ENCODE results near the gene TH.

TH gene

DNA sequence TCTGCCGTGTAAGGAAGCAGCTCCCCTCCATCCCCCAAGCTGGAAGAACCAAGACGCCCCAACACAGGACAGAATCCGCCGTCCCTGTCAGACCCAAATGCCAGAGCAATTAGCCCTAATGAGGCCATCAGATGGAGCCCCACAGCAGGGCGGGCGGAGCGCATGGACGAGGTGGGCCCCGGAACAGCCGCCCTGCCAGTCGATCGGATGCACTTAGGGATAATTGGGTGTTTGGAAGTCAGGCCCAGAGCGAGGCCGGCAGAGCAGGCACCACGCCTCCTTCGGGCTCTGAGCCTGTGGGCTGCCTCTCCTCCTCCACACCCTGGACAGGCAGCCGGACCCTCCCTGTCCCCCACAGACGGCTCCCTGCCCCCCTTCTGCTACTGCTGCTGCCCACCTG lies 5.5 kb upstream of the TH start:
- DNase-seq, result no peak

DNA sequence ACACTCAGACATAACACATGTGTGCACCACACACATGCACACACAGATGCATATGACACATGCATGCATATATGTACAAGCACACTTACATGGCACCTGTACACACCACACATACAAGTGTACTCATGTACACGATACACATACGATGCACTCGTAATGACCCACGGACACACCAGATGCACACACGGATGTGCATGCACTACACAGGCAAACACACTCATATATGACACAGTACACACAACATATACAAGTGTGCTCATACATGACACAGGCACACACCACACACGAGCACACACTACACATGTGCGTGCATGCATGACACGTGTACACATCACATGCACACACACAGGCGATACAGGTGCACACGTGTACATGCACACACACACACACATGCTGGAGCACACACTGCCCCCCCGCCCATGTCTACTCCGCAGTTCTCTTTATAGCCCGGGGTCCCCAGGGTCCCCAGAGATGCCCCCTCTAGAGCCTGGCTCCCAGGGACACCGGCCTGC lies 4.8 kb upstream of the TH start:
- no peak for DNase-seq

DNA sequence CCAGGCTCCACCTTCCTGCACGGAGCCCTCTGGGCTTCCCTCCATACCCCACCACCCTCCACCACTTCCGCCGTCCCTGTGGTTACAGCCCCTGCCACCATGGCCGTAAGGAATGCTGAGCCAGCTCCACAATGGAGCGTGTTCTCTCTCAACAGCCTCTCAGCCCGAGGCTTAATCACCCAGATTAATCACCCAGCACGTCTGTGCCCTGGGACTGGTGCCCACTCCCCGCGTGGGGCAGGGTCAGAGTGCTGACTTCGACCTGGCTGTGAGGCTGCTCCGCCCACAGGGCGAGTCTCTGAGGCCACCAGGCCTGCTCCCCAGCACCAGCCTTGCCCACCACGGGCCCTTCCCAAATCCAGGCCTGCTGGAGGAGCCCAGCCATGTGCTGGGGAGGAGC lies 4.0 kb upstream of the TH start:
- no peak for DNase-seq

DNA sequence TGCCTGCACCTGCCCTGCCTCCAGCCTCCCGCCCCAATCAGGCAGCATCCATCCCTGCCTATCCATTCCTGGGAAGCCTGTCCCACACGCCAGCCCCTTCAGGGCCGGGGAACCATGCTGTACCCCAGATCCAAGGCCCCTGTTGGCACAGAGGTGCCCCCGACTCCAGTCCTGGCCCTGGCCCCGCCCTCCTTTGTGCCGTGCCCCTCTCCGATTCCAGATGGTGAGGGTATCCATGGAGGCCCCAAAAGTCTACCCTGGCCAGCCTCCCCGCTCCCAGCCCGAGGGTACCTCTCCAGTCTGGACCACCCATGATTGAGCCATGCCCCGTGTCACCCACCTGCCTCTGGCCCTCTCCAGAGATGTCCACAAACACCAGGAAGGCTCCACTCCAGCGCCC lies 2.7 kb upstream of the TH start:
- no peak for DNase-seq

GRCh38 chr11:2173761-2174160 lies 2.1 kb upstream of the TH start:
- no peak for DNase-seq

GRCh38 chr11:2173150-2173693 lies 1.6 kb upstream of the TH start:
- DNase-seq, result no peak

DNA sequence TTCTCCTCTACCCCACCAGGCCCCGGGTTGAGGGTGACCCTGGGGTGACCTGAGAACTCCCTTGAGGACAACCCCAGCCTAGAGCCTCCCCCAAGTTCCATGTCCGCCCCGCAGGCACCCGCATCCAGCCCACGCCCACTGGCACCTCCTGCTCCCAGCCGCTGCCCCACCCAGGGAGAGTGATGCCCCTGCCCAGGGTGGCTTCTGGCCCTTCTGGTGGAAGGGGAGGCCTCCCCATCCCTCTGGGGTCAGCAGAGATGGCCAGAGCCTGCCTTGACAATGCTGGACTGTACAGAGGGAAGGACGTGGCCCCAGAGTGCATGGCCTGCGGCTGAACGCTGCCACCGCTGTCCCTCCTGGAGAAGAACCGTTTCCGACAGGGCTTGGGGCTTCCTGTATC lies 1.1 kb upstream of the TH start:
- no peak for DNase-seq

DNA sequence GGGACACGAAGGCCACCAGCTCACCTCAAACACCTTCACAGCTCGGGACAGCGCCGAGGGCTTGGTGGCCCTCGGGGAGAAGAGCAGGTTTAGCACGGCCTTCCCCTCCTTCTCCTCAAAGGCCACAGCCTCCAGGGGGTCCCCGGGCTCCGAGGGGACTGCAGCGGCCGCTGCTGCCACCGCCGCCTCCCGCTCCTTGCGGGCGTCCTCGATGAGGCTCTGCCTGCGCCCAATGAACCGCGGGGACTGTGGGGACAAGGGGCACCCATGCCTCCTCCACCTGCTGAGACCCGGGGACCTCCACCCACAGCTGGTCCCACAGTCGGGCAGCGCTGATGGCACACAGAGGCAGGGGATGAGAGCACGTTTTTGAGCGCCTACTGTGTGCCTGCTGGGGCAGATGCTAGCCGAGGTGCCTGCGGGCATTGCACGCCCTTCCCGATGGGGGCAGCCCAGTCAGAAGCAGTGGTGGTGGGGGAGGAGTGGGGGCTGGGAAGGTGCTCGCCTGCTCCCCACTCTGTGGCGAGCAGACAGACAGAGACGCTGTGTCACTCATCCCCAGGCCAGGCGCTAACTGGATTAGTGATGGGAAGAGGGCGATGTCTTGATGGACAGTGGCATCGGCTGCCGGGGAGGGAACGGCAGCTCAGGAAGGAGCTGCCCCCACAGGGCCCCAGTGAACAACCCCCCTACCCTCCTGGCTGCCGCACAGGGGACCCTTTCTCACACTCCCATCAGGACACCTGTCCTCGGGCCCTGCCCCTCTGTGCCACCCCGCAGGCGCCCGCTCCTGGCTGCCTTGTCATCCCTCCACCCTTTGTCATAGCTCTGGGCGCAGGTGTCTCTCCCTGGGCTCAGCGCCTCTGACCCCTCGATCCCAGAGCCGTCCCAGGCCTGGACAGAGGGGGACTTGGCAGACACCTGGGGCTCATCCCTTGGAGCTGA lies 1.7 kb downstream of the TH start:
- DNase-seq, result no peak

DNA sequence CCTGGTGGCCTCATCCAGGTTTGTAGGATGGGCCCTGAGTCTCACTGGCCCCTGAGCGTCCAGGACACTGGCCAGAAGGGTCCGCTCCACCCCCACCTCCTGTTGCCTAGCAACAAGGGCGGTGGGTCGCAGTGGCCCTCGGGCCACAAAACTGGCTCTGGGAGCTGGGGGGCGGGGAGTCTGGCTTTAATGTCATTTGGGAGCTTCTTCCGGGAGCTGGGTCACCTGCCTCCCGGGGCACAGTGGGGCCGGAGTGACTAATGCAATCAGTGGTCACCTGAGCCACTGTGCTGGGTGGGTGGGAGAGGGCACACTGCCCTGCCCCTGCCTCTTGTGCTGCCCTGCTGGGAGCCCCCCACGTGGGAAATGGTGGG lies 2.6 kb downstream of the TH start:
- no peak for DNase-seq

DNA sequence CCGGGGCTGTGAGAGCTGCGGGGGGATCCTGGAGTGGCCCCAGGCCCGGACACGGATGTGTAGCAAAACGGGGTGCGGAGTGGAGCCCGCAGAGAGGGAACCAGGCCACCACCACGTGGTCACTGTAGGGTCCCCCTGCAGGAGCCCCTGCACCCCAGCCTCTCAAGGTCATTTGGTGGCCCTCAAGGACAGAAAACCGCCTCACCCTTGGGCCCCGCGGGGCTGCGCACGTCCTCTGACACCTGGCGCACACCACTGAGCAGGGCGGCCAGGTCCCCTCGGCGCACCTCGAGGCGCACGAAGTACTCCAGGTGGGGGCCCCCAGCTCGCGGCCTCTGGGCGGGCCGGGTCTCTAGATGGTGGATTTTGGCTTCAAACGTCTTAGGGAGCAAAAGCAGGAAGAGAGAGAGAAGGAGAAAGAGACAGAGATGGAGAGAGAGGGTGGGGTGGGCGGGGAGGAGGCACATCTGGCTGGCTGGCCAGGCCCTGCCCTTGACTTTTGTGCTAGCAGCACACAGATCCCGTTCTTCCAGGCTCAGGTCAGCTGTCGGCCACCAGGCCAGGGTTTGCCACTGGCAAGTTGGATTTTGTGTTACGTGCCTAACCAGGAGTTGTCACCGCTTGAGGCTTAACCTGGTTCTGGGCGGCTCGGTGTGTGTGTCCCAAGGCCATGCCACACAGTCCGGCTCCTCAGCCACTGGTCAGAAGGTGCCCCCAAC lies 3.2 kb downstream of the TH start:
- no peak for DNase-seq

GRCh38 chr11:2167141-2168045 lies 4.2 kb downstream of the TH start:
- no peak for DNase-seq

DNA sequence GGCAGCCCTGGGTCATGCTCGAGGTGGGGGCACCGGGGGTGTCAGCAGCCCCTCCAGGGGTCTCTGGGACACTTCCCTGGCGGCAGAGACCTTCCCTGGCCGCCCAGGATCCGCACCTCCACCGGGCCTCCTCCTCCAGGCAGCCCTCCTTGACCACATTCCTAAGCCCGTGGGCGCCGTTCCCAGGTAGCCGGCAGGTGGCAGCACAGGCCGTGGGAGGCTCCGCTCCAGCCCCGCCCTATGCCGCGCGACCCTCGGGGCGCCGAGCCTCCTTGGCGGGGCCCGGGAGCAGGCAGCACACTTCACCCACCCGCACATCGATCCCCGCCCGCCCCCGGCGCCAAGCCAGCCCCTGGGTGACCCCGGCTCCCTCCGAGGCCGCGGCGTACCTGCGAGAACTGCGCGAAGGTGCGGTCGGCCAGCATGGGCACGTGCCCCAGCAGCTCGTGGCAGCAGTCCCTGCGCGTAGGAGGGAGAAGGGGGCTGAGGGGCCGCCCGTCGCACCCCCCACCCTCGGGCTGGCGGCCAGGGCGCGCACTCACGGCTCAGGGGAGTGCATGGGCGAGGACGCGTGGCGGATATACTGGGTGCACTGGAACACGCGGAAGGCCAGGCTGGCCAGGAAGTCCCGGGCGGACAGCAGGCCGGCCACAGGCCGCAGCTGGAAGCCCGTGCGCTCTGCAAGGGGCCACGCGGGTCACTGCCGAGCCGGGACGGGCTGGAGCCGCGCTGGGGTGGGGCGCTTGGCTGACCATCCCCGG lies 5.3 kb downstream of the TH start:
- no peak for DNase-seq

- no peak for DNase-seq
These were observed 6.0 kb downstream of the TH start for GRCh38 chr11:2165571-2165970.

DNA sequence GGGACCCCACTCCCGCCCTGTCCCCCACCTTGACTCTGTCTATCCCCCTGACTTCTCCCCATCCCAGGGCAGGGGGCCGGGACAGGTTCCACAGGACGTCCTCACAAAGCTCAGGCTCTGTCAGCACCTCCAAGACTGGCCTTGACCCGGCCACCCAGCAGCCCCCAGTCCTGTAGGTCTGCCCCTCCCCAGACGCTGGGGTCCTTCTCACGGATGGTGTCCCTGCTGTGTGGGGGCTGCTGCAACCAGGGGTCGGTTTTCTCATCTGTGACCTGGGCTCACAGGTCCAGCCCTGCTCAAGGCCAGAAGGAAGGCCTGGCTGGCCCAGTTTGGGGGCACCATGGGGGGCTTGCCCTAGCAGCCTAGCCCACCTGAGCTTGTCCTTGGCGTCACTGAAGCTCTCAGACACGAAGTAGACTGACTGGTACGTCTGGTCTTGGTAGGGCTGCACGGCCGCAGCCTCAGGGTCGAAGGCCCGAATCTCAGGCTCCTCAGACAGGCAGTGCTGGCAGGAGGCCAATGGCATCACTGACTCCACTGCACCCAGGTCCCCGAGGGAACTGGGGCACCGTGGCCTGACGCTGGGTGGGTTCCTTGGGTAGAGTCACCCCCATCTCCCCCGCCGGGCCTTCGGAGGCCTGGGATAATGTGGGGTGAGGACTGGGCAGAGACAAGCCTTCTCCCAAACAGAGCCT lies 6.6 kb downstream of the TH start:
- DNase-seq, result no peak

- no peak for DNase-seq
These were observed 7.5 kb downstream of the TH start for GRCh38 chr11:2164081-2164480.

DNA sequence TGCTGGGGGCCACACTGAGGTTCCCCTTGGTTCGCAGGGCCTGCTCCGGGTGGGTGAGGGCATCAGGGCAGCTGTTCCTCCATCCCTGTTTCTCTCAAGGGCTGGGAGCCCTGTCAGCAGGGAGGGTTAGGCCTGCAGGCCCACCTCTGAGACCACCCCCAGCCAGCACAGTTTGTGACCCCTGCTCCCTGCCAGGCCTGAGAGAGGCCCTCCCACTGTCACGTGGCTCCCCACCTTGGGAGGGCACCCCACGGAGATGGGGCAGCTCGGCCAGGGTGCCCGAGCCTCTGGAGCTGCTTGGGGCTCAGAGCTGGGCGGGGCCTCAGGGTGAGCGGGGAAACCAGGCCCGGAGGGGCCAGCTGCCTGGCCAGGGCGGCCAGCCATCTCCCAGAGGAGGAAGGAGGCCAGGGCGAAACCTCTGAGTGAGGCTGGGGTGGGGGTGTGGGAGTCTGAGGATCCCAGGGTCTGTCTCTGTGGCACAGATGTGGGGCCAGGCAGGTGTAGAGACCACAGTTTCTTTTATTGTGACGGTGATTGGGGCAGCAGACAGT lies 8.1 kb downstream of the TH start:
- no peak for DNase-seq

DNA sequence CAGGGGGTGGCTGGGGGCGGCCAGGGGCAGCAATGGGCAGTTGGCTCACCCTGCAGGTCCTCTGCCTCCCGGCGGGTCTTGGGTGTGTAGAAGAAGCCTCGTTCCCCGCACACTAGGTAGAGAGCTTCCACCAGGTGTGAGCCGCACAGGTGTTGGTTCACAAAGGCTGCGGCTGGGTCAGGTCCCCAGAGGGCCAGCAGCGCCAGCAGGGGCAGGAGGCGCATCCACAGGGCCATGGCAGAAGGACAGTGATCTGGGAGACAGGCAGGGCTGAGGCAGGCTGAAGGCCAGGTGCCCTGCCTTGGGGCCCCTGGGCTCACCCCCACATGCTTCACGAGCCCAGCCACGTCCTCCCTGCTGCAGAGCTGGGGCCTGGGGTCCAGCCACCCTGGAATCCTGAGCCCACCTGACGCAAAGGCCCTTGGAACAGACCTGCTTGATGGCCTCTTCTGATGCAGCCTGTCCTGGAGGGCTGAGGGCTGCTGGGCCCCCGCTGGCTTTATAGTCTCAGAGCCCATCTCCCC lies 10.8 kb downstream of the TH start, which contains the start of gene INS:
TSS of gene INS (minus strand) at position 474 of the 524 bp plus-strand sequence. CDS start at position 236, 238 bp downstream.
- DNase-seq, result no peak

DNA sequence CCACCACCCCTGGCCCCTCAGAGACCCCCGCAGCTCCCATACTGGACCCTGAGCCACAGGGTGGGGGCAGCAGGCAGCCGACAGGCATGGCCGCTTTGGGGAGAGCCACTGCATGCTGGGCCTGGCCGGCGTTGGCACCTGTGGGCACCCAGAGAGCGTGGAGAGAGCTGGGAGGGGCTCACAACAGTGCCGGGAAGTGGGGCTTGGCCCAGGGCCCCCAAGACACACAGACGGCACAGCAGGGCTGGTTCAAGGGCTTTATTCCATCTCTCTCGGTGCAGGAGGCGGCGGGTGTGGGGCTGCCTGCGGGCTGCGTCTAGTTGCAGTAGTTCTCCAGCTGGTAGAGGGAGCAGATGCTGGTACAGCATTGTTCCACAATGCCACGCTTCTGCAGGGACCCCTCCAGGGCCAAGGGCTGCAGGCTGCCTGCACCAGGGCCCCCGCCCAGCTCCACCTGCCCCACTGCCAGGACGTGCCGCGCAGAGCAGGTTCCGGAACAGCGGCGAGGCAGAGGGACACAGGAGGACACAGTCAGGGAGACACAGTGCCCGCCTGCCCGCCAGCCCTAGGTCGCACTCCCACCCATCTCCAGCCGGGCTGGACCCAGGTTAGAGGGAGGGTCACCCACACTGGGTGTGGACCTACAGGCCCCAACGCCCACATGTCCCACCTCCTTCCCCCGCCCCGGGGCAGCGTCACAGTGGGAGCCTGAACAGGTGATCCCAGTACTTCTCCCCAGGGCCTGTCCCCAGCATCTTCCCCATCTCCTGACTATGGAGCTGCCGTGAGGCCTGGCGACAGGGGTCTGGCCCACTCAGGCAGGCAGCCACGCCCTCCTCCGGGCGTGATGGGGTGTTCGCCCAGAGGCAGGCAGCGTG lies 11.8 kb downstream of the TH start:
- no peak for DNase-seq

- DNase-seq, result no peak
These were observed 12.6 kb downstream of the TH start for GRCh38 chr11:2158966-2159365.

DNA sequence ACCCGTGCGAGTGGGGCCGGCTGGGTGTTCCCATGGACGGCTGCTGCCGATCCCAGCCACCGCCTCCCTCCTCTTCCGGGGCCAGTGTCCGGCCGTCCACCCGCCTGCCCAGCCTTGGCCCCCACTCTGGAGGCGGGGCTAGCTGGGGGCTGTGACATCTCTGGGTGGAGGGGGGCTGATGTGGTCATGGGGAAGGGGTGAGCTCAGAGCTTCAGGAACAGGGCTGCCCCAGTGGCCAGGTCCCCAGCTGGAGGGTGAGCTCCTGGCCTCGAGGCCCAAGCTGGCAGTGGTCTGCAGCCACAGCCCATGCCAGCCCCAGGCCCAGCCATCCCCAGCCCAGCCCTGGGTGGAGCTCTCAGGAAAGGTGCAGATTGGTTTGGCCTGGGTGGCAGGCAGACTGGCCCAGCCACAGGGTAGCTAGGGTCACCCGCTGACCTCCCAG lies 13.3 kb downstream of the TH start:
- no peak for DNase-seq
